SK-N-MC (cell line): ENCODE measurements around the gene CLRN2.

Experiments used
- EZH2 ChIP-seq: fragments of 200-600 bp; sonication (generic); IDR thresholded peaks from one replicate; pipeline ENCODE4 v1.6.1; 2017; ENCODE audit warnings: antibody characterized with exemption
- FOXP2 ChIP-seq: optimal IDR thresholded peaks from 2 replicates; pipeline ENCODE3; 2011; ENCODE audit warnings: mild to moderate bottlenecking, moderate library complexity; ENCODE audit not compliant: insufficient read depth; ENCODE audit errors: extremely low read length, control extremely low read depth
- POLR2AphosphoS5 ChIP-seq: IDR thresholded peaks from 2 replicates; pipeline ENCODE4 v1.6.1; 2012; ENCODE audit warnings: mild to moderate bottlenecking, low read depth, low read length, borderline replicate concordance

DNA sequence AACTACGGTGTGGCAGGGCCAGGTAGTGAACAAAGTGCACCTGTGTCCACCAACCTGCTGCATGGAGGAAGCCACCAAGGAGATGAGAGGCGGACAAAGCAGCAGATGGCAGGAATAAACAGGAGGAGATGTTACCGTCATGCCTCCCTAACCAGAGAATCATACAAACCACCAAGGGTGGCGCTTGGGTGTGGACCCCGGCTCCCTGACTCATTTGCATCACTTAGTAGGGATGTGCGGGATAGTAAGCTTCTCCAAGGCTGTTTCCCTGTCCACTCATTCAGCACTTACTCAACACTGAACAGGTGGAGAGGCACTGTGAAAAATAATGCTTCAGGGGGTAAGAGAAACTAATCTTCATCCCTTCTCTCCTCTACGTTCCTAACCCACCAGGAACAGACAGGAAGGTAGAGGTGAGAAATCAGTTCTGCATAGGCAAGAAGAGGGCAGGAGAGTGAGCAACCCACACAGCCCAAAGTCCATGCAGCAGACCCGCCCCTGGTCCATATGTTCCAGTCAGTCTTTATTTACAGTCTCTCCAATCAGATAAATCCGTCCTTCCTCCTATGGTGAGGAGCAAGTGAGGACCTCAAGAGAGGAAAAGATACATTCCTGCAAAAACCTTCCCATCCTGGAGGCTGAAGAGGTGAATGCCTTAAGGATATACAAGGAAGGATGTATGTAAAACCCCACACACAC is 37.0 kb upstream of the CLRN2 start:
- no peak for TF ChIP-seq EZH2
- TF ChIP-seq POLR2AphosphoS5, result no peak
- no peak for TF ChIP-seq FOXP2
